GM12864 (cell line): ENCODE results near the gene ATG2A.

ENCODE experiments used
- DNase-seq: peaks from one replicate; pipeline ENCODE4 v3.0.0-alpha.2; 2011; ENCODE audit warnings: low read depth
- H3K4me3 ChIP-seq: 2 replicates; pipeline ENCODE4 v1.5.1; 2011; ENCODE audit warnings: mild to moderate bottlenecking, low read depth, low read length, control low read depth
- TF ChIP-seq, protein P1 (sequence below): IDR thresholded peaks from 2 replicates; pipeline ENCODE4 v1.5.1; 2011; ENCODE audit warnings: low read depth, mild to moderate bottlenecking, moderate library complexity, low read length, control low read depth, inconsistent platforms; ENCODE audit errors: missing control alignments

Gene ATG2A

GRCh38 chr11:64859542-64860414 lies 57.2 kb downstream of the ATG2A start:
- peak overlapping the region; percentile 18 for H3K4me3 ChIP-seq

DNA sequence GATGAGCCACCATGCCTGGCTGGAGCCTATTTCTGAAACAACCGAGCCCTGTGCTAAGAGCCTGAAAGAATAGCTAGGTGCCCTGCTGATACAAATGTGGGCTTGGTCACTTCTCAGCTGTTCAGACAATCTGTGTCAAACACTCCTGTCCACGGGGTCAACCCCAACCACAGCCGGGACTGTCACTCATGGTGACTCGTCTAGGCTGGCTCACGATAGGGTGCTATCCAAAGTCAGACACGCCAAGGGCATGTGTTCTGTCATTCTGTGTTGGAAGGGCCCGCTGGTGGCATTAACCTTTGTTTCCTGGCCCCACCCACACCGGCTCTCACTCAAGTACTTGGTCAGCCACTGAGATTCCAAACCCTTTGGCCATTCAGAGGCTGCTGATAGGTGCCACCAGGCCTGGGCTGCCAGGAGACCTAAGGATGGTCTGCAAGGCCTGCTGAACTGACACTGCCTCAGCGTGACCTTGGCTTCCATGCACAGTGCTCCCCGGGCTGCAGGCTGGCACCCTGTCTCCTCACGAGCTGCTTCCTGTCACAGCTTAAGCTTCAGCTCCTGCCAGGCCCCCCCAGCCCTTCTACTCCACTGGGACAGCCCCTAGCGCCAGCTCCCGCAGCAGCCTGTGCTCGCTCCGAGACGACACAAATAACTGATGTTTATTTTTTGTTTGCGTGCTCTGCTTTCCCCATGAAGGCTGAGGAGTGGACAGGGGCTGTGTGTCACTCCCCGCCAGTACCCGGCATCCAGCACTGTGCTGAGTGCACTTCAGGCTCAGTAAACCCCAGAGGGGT lies 58.3 kb downstream of the ATG2A start:
- TF ChIP-seq, protein P1, sequence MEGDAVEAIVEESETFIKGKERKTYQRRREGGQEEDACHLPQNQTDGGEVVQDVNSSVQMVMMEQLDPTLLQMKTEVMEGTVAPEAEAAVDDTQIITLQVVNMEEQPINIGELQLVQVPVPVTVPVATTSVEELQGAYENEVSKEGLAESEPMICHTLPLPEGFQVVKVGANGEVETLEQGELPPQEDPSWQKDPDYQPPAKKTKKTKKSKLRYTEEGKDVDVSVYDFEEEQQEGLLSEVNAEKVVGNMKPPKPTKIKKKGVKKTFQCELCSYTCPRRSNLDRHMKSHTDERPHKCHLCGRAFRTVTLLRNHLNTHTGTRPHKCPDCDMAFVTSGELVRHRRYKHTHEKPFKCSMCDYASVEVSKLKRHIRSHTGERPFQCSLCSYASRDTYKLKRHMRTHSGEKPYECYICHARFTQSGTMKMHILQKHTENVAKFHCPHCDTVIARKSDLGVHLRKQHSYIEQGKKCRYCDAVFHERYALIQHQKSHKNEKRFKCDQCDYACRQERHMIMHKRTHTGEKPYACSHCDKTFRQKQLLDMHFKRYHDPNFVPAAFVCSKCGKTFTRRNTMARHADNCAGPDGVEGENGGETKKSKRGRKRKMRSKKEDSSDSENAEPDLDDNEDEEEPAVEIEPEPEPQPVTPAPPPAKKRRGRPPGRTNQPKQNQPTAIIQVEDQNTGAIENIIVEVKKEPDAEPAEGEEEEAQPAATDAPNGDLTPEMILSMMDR = no peak
- peak overlapping the region; percentile 21 for H3K4me3 ChIP-seq
- no peak for DNase-seq

More at GRCh38 chr11:64859542-64860414, 57.2 kb downstream of the ATG2A start:
- TF ChIP-seq, protein P1 = no peak
- DNase-seq = peak; percentile 97

- no peak for DNase-seq
- TF ChIP-seq, protein P1 = no peak
- no peak overlapping the region for H3K4me3 ChIP-seq
Observed at GRCh38 chr11:64857485-64857884, 59.5 kb downstream of the ATG2A start.

DNA sequence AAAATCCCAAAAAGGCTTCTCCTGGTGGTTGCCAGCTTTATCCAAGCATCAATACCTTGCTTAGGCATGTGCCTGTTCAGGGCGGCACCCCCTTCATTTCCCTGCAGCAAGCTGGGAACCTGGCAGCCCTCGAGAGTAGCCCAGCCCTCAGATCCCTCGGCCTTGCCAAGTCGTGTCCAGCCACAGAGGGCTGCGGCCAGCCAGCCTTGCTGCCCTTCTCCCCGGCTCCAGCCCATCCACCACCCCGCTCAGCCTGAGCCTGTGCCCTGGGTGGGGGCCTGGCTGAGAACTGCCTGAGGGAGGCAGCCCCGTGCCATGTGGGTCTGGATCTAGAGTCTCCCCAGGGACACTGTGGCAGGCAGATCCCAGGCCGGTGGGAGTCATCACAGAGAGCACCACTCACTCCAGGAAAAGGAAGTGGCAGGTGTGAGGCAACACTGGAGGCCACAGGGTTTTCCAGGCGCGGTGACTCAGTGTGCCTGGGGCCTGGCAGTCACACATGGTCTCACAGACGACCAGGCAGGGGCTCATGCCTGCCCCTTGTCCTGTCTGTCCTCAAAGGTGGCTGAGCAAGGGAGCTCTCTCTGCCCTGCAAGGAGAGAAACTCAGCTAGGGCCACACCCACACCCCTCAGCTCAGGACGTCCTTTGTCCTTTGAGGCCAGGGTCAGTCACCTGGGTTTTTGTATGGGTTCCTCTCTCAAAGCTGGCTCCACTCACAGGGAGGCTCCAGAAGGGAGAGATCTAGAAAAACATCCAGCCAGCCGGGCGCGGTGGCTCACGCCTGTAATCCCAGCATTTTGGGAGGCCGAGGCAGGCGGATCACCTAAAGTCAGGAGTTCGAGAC lies 60.4 kb downstream of the ATG2A start:
- H3K4me3 ChIP-seq = no peak overlapping the region
- no peak for DNase-seq
- TF ChIP-seq, protein P1 = no peak

DNA sequence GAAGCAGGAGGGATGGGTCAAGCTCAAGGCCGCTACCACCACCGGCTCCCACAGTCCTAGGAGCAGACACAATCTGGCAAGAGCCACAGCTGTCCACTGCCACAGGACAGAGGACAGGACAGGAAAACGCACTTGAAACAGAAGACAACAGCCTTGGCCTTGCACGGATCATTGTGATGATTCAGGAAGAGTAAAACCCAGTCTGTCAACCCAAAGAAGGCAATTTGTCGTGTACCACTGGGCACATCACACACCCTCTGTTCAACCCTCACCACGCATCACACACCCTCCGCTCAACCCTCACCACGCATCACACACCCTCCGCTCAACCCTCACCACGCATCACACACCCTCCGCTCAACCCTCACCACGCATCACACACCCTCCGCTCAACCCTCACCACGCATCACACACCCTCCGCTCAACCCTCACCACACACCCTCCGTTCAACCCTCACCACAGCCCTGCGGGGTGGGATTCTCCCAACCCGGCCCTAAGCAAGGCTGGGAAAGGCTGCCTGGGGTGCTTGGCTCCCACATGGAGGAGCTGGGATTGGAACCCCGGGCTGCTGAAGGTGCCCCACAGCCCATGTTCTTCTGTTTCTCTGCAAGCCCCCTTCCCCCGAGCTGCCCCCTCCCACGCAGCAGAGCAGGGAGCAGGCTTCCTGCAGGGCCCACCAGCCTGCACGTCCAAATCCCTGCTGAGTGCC lies 61.3 kb downstream of the ATG2A start:
- no peak overlapping the region for H3K4me3 ChIP-seq
- DNase-seq = no peak
- TF ChIP-seq, protein P1 = no peak
